Measurements from ENCODE around the gene BIRC3. TPM values are rescaled to one million over a fixed set of nuclear protein-coding genes. Genes with fewer than 3 reads are reported as not detected.

Gene BIRC3
- total RNA-seq, 2 experiments from 2014 or later, result 27.2 to 66.9 TPM

DNA sequence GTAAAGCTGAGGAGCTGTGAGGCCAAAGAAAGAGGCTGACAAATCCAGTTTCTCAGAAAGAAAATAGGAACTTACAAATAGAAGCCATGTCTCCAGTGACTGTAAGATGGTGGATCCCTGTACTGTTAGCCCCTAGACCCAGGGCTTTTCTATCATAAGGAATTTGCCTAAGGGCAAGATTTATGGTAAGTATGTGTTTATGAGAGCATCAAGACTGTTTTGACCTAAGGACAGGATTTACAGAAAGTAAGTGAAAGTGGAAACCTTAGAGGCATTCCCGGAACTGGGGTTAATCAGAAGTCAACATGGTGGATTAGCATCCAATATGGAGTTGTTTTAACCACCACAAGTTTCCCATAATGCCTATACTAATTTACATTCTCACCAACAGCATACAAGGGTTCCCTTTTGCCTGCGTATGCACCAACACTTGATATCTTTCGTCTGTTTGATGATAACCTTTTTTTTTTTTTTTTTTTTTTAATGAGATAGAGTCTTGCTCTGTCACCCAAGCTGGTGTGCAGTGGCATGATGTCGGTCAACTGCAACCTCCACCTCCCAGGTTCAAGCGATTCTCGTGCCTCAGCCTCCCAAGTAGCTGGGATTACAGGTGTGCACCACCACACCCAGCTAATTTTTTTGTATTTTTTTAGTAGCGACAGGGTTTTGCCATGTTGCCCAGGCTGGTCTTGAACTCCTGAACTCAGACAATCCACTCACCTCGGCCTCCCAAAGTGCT, 69.9 kb downstream of the BIRC3 start:
- ChIA-PET CTCF (ENCODE audit: unreplicated experiment) (no interaction called here), POLR2A (interaction anchor here (0.7 kb wide), 1 partner anchor 12 kb away, joined by 5 read pairs; no protein-coding TSS in a partner anchor)
- Histone ChIP-seq H3K4me3 (ENCODE audit: low read depth, low read length, poor library complexity, severe bottlenecking) (no peak overlapping the region), H3K27ac (ENCODE audit: low read depth, low read length, poor library complexity, severe bottlenecking) (no peak overlapping the region), H4K20me1 (ENCODE audit: insufficient read depth, low read length) (no peaks in the 10 kb centered on the region), H3K4me2 (ENCODE audit: low read length) (no peak overlapping the region), H3K9me2 (ENCODE audit: insufficient read depth, low read length) (no peaks in the 10 kb centered on the region), H3K9me3 (ENCODE audit: low read length) (no peaks in the 10 kb centered on the region), H3K79me2 (ENCODE audit: insufficient read depth, low read depth, low read length) (no peaks in the 10 kb centered on the region), H3K4me1 (ENCODE audit: insufficient read depth, low read length, poor library complexity, severe bottlenecking) (no peaks in the 10 kb centered on the region), H2AFZ (ENCODE audit: low read length) (no peak overlapping the region), H3K36me3 (ENCODE audit: insufficient read depth, low read length) (peaks cover 38% of the 10 kb centered on the region)
- no peak for DNase-seq (ENCODE audit: low spot score)
- no TSS peak for BruUV-seq (replicated peaks)
- TF ChIP-seq, protein P1, sequence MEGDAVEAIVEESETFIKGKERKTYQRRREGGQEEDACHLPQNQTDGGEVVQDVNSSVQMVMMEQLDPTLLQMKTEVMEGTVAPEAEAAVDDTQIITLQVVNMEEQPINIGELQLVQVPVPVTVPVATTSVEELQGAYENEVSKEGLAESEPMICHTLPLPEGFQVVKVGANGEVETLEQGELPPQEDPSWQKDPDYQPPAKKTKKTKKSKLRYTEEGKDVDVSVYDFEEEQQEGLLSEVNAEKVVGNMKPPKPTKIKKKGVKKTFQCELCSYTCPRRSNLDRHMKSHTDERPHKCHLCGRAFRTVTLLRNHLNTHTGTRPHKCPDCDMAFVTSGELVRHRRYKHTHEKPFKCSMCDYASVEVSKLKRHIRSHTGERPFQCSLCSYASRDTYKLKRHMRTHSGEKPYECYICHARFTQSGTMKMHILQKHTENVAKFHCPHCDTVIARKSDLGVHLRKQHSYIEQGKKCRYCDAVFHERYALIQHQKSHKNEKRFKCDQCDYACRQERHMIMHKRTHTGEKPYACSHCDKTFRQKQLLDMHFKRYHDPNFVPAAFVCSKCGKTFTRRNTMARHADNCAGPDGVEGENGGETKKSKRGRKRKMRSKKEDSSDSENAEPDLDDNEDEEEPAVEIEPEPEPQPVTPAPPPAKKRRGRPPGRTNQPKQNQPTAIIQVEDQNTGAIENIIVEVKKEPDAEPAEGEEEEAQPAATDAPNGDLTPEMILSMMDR (conservative IDR thresholded peaks at IDR 0.05; ENCODE audit: low read length), result no peak
- no peak for TF ChIP-seq EZH2phosphoT487 (IDR thresholded peaks at IDR 0.05; ENCODE audit: borderline replicate concordance, low read depth, low read length)
- intact Hi-C loops (cut with micrococcal nuclease; ENCODE audit: unreplicated experiment), result no loop called here

Small RNAs within 50 kb of the gene (small RNA-seq; reads per million reads assigned to genes)
- gene AP000942.3 (not detected), gene AP000942.4 (not detected), gene RNU6-952P (not detected)

Other genes starting within 250 kb of the BIRC3 start
- gene YAP1, start 207.0 kb upstream of the BIRC3 start, total RNA-seq (2014; rRNA removed; shearing (Covaris generic)), result not detected in 2 replicates
- gene YAP1, start 207.0 kb upstream of the BIRC3 start, total RNA-seq (2022), result 0.11 TPM in 1 of 2 replicates, not detected in the other
- 32.6 and 38.0 TPM in 2 replicates for gene BIRC2, start 29.7 kb downstream of the BIRC3 start, total RNA-seq (2014; rRNA removed; shearing (Covaris generic))
- 36.1 and 40.7 TPM in 2 replicates for gene BIRC2, start 29.7 kb downstream of the BIRC3 start, total RNA-seq (2022)
- 83.3 and 127 TPM in 2 replicates for gene TMEM123, start 135.3 kb downstream of the BIRC3 start, total RNA-seq (2014; rRNA removed; shearing (Covaris generic))
- gene TMEM123, start 135.3 kb downstream of the BIRC3 start, total RNA-seq (2022), result 232 and 261 TPM in 2 replicates
- not detected in 2 replicates for gene MMP7, start 213.3 kb downstream of the BIRC3 start, total RNA-seq (2014; rRNA removed; shearing (Covaris generic))
- gene MMP7, start 213.3 kb downstream of the BIRC3 start, total RNA-seq (2022), result not detected in 2 replicates